Kidney epithelial cell (primary cell): Measurements from ENCODE around the gene GNG12. TPM values are rescaled to one million over a fixed set of nuclear protein-coding genes. Genes with fewer than 3 reads are reported as not detected.

Experiments
- DNase-seq: peaks from one replicate; pipeline ENCODE4 v3.0.0-alpha.2; 2010; ENCODE audit warnings: low read depth
- H3K27me3 ChIP-seq: 2 replicates; pipeline ENCODE4 v1.6.0; 2011; ENCODE audit warnings: low read length; ENCODE audit not compliant: control insufficient read depth, insufficient read depth
- H3K36me3 ChIP-seq: 2 replicates; pipeline ENCODE4 v1.5.1; 2011; ENCODE audit warnings: low read length; ENCODE audit not compliant: control insufficient read depth, insufficient read depth
- H3K4me3 ChIP-seq: 2 replicates; pipeline ENCODE4 v1.5.1; 2011; ENCODE audit warnings: low read depth, mild to moderate bottlenecking, control low read depth, low read length
- CTCF ChIP-seq: IDR thresholded peaks from 2 replicates; pipeline ENCODE4 v1.5.1; 2011; ENCODE audit warnings: mild to moderate bottlenecking, moderate library complexity, low read length, control low read depth, inconsistent platforms; ENCODE audit not compliant: insufficient read depth, poor library complexity, severe bottlenecking
- total RNA-seq: library from RNA; depleted of rRNA; stranded (reverse); fragments of >200 nt; gene quantifications from 2 replicates; pipeline ENCODE4 v1.2.3, GENCODE V29; 2015

Gene GNG12
- total RNA-seq, 1 donor from 2014 or later = 85.7 TPM

GRCh38 chr1:67833602-67833940, 304 bp upstream of the GNG12 start:
- H3K4me3 ChIP-seq = peak overlapping the region; percentile 92
- H3K36me3 ChIP-seq = no peaks in the 10 kb centered on the region
- DNase-seq = no peak
- TF ChIP-seq CTCF = no peak
- H3K27me3 ChIP-seq = no peaks in the 10 kb centered on the region

- no peak for TF ChIP-seq CTCF
- DNase-seq = peak; percentile 37
- H3K27me3 ChIP-seq = no peaks in the 10 kb centered on the region
- H3K36me3 ChIP-seq = no peaks in the 10 kb centered on the region
- H3K4me3 ChIP-seq = peak overlapping the region; percentile 92
Measured at GRCh38 chr1:67831850-67832513, 1.3 kb downstream of the GNG12 start.

GRCh38 chr1:67830928-67831830, 2.1 kb downstream of the GNG12 start:
- Histone ChIP-seq H3K4me3 (peak overlapping the region; percentile 92), H3K36me3 (no peaks in the 10 kb centered on the region), H3K27me3 (no peaks in the 10 kb centered on the region)
- no peak for DNase-seq
- TF ChIP-seq CTCF = no peak

- H3K36me3 ChIP-seq = no peaks in the 10 kb centered on the region
- no peak for TF ChIP-seq CTCF
- H3K27me3 ChIP-seq = no peaks in the 10 kb centered on the region
- H3K4me3 ChIP-seq = no peak overlapping the region
- no peak for DNase-seq
Measured at GRCh38 chr1:67830226-67830625, 3.0 kb downstream of the GNG12 start.

GRCh38 chr1:67827688-67828087, 5.6 kb downstream of the GNG12 start:
- DNase-seq = no peak
- Histone ChIP-seq H3K36me3 (no peaks in the 10 kb centered on the region), H3K4me3 (no peak overlapping the region), H3K27me3 (no peaks in the 10 kb centered on the region)
- TF ChIP-seq CTCF = no peak

- no peak overlapping the region for H3K4me3 ChIP-seq
- H3K36me3 ChIP-seq = no peaks in the 10 kb centered on the region
- no peak for TF ChIP-seq CTCF
- H3K27me3 ChIP-seq = no peaks in the 10 kb centered on the region
- no peak for DNase-seq
Measured at GRCh38 chr1:67825591-67825990, 7.7 kb downstream of the GNG12 start.
